Measurements from ENCODE around the gene CCDC148.

CCDC148 gene

DNA sequence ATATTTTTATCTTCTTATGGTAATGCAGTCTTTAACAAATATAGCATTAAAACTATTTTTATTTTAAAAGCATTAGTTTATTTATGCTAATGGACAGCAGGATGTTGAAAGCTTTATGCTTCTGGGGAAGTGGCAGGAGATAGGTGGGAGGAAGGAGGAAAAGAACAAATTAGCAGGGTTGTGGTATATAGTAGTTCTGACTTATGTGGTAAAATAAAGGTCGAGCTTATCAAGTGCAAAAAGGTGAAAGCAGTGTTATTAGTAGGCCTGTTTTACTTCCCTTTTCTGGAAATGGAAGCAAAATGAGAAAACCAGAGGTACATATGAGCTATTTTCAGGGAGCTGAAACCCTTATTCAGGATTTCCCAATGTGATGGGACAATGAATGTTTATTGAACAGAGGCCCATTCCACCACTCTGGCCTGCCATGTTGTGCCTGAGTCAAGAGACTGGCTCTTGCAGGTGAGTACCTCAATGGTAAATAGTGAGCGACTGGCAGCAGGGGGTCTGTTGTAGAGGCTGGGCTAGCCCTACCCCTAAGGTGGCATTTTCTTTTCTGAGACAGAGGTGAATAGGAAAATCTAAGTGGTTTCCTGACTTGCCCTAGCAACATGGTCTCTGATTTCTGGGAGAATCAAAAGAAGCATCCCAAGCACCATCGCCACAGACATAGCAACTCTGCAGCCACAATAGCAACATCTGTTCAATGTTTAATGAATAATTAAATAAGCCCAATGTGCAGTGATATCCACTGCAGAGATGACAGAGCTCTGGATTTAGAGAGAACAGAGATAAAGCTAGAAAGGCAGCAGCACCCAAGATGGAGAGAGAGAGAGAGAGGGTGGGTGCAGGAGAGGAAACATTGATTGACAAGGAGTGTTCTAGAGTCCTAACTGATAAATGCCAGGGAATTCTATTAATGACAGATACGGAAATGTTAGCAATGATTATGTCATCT lies 235.2 kb downstream of the CCDC148 start:
- H3K27ac ChIP-seq (ENCODE audit: extremely low read depth, low read depth, low read length) = no peak overlapping the region
- no peak for TF ChIP-seq ZNF354C (tag by site-specific recombination; IDR thresholded peaks at IDR 0.05; ENCODE audit: borderline replicate concordance, low read depth)
- no peak for TF ChIP-seq ZBTB1 (tag by site-specific recombination; IDR thresholded peaks at IDR 0.05)
- TF ChIP-seq, protein P1, sequence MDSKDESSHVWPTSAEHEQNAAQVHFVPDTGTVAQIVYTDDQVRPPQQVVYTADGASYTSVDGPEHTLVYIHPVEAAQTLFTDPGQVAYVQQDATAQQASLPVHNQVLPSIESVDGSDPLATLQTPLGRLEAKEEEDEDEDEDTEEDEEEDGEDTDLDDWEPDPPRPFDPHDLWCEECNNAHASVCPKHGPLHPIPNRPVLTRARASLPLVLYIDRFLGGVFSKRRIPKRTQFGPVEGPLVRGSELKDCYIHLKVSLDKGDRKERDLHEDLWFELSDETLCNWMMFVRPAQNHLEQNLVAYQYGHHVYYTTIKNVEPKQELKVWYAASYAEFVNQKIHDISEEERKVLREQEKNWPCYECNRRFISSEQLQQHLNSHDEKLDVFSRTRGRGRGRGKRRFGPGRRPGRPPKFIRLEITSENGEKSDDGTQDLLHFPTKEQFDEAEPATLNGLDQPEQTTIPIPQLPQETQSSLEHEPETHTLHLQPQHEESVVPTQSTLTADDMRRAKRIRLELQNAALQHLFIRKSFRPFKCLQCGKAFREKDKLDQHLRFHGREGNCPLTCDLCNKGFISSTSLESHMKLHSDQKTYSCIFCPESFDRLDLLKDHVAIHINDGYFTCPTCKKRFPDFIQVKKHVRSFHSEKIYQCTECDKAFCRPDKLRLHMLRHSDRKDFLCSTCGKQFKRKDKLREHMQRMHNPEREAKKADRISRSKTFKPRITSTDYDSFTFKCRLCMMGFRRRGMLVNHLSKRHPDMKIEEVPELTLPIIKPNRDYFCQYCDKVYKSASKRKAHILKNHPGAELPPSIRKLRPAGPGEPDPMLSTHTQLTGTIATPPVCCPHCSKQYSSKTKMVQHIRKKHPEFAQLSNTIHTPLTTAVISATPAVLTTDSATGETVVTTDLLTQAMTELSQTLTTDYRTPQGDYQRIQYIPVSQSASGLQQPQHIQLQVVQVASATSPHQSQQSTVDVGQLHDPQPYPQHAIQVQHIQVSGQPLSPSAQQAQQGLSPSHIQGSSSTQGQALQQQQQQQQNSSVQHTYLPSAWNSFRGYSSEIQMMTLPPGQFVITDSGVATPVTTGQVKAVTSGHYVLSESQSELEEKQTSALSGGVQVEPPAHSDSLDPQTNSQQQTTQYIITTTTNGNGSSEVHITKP (tag by site-specific recombination; IDR thresholded peaks at IDR 0.05) = no peak
- no peak for TF ChIP-seq ZNF138 (tag by site-specific recombination; IDR thresholded peaks at IDR 0.05; ENCODE audit: borderline replicate concordance)
- TF ChIP-seq ZNF664 (tag by site-specific recombination; IDR thresholded peaks at IDR 0.05) = no peak
- TF ChIP-seq GLIS2 (tag by site-specific recombination; IDR thresholded peaks at IDR 0.05) = no peak
- TF ChIP-seq ZNF514 (tag by site-specific recombination; IDR thresholded peaks at IDR 0.05) = no peak
- no peaks in the 10 kb centered on the region for H3K36me3 ChIP-seq (ENCODE audit: control insufficient read depth in 2 of 2, insufficient read depth in 1 of 2, low read length in 2 of 2)
- CTCF ChIA-PET = no interaction called here
- H3K4me3 ChIP-seq (ENCODE audit: low read depth, low read length) = no peak overlapping the region
- H3K9me3 ChIP-seq (ENCODE audit: control insufficient read depth, insufficient read depth, low read depth, low read length) = no peaks in the 10 kb centered on the region
- H3K4me1 ChIP-seq (ENCODE audit: control insufficient read depth, insufficient read depth, low read length) = no peaks in the 10 kb centered on the region
- POLR2A ChIA-PET = no interaction called here

GRCh38 chr2:158217593-158217992 lies 239.0 kb downstream of the CCDC148 start:
- POLR2A ChIA-PET = no interaction called here
- peaks cover 5% of the 10 kb centered on the region; the same call in 1 of the 2 replicates for H3K4me1 ChIP-seq (ENCODE audit: control insufficient read depth, insufficient read depth, low read length)
- H3K36me3 ChIP-seq (ENCODE audit: control insufficient read depth in 2 of 2, insufficient read depth in 1 of 2, low read length in 2 of 2) = no peaks in the 10 kb centered on the region
- H3K4me3 ChIP-seq (ENCODE audit: low read depth, low read length) = no peak overlapping the region
- no peak overlapping the region for H3K27ac ChIP-seq (ENCODE audit: extremely low read depth, low read depth, low read length)
- H3K9me3 ChIP-seq (ENCODE audit: control insufficient read depth, insufficient read depth, low read depth, low read length) = no peaks in the 10 kb centered on the region
- CTCF ChIA-PET = no interaction called here
- TF ChIP-seq ZNF600 (tag by site-specific recombination; IDR thresholded peaks at IDR 0.05) (no peak), MYNN (tag by site-specific recombination; IDR thresholded peaks at IDR 0.05; ENCODE audit: borderline replicate concordance) (no peak), ZXDB (tag by site-specific recombination; IDR thresholded peaks at IDR 0.05) (no peak), WT1 (tag by site-specific recombination; IDR thresholded peaks at IDR 0.05) (no peak), ZNF10 (tag by site-specific recombination; IDR thresholded peaks at IDR 0.05) (no peak), ZNF837 (tag by site-specific recombination; IDR thresholded peaks at IDR 0.05) (no peak), ZNF416 (tag by site-specific recombination; IDR thresholded peaks at IDR 0.05) (no peak), ZNF366 (tag by site-specific recombination; conservative IDR thresholded peaks at IDR 0.05) (no peak), ZNF768 (tag by site-specific recombination; IDR thresholded peaks at IDR 0.05) (no peak), ZNF792 (tag by site-specific recombination; IDR thresholded peaks at IDR 0.05) (no peak), ZBTB49 (tag by site-specific recombination; IDR thresholded peaks at IDR 0.05; ENCODE audit: low read depth) (no peak), ZNF239 (tag by site-specific recombination; IDR thresholded peaks at IDR 0.05) (no peak)
- TF ChIP-seq, protein P2, sequence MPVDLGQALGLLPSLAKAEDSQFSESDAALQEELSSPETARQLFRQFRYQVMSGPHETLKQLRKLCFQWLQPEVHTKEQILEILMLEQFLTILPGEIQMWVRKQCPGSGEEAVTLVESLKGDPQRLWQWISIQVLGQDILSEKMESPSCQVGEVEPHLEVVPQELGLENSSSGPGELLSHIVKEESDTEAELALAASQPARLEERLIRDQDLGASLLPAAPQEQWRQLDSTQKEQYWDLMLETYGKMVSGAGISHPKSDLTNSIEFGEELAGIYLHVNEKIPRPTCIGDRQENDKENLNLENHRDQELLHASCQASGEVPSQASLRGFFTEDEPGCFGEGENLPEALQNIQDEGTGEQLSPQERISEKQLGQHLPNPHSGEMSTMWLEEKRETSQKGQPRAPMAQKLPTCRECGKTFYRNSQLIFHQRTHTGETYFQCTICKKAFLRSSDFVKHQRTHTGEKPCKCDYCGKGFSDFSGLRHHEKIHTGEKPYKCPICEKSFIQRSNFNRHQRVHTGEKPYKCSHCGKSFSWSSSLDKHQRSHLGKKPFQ (tag by site-specific recombination; IDR thresholded peaks at IDR 0.05) = no peak
- TF ChIP-seq, protein P3, sequence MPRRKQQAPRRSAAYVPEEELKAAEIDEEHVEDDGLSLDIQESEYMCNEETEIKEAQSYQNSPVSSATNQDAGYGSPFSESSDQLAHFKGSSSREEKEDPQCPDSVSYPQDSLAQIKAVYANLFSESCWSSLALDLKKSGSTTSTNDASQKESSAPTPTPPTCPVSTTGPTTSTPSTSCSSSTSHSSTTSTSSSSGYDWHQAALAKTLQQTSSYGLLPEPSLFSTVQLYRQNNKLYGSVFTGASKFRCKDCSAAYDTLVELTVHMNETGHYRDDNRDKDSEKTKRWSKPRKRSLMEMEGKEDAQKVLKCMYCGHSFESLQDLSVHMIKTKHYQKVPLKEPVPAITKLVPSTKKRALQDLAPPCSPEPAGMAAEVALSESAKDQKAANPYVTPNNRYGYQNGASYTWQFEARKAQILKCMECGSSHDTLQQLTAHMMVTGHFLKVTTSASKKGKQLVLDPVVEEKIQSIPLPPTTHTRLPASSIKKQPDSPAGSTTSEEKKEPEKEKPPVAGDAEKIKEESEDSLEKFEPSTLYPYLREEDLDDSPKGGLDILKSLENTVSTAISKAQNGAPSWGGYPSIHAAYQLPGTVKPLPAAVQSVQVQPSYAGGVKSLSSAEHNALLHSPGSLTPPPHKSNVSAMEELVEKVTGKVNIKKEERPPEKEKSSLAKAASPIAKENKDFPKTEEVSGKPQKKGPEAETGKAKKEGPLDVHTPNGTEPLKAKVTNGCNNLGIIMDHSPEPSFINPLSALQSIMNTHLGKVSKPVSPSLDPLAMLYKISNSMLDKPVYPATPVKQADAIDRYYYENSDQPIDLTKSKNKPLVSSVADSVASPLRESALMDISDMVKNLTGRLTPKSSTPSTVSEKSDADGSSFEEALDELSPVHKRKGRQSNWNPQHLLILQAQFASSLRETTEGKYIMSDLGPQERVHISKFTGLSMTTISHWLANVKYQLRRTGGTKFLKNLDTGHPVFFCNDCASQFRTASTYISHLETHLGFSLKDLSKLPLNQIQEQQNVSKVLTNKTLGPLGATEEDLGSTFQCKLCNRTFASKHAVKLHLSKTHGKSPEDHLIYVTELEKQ (tag by site-specific recombination; IDR thresholded peaks at IDR 0.05; ENCODE audit: borderline replicate concordance) = no peak
- TF ChIP-seq, protein P4, sequence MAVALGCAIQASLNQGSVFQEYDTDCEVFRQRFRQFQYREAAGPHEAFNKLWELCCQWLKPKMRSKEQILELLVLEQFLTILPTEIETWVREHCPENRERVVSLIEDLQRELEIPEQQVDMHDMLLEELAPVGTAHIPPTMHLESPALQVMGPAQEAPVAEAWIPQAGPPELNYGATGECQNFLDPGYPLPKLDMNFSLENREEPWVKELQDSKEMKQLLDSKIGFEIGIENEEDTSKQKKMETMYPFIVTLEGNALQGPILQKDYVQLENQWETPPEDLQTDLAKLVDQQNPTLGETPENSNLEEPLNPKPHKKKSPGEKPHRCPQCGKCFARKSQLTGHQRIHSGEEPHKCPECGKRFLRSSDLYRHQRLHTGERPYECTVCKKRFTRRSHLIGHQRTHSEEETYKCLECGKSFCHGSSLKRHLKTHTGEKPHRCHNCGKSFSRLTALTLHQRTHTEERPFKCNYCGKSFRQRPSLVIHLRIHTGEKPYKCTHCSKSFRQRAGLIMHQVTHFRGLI (tag by site-specific recombination; IDR thresholded peaks at IDR 0.05) = no peak
